Left lung (tissue), 10 donors: ENCODE measurements around the gene CISD1. TPM values are rescaled to one million over a fixed set of nuclear protein-coding genes. Genes with fewer than 3 reads are reported as not detected.

Experiments used
- ATAC-seq: fragments of 200-7000 bp; cut with Tn5 transposase; one replicate; pipeline ENCODE4 v1.9.1; 2020; ENCODE audit warnings: moderate library complexity
- DNase-seq, 4 donors: peaks; one replicate each; pipeline ENCODE4 v3.0.0-alpha.2; 2013 to 2020
- H3K27ac ChIP-seq, 2 donors: fragments of 200-600 bp; sonication (generic) in 1 of 2; one replicate each; pipeline versions ENCODE4 v1.5.0 to v1.8.0; 2020 to 2021
- H3K27me3 ChIP-seq, 2 donors: fragments of 200-600 bp; sonication (generic) in 1 of 2; one replicate each; pipeline versions ENCODE4 v1.5.0 to v1.8.0; 2020 to 2021
- H3K36me3 ChIP-seq, 2 donors: fragments of 200-600 bp; sonication (generic) in 1 of 2; one replicate each; pipeline versions ENCODE4 v1.5.0 to v1.8.0; 2020 to 2021
- H3K4me1 ChIP-seq, 2 donors: fragments of 200-600 bp; one replicate each; pipeline ENCODE4 v1.8.0; 2021
- H3K4me3 ChIP-seq, 2 donors: fragments of 200-600 bp; sonication (generic) in 1 of 2; one replicate each; pipeline versions ENCODE4 v1.5.0 to v1.8.0; 2020 to 2021; ENCODE audit warnings: mild to moderate bottlenecking in 1 of 2
- H3K9me3 ChIP-seq, 2 donors: fragments of 200-600 bp; sonication (generic) in 1 of 2; one replicate each; pipeline versions ENCODE4 v1.5.0 to v1.8.0; 2020 to 2021
- CTCF ChIP-seq, 2 donors: fragments of 200-600 bp; sonication (generic) in 1 of 2; IDR thresholded peaks; one replicate each; pipeline versions ENCODE4 v1.5.0 to v1.8.0; 2021; ENCODE audit warnings: antibody characterized with exemption in 2 of 2
- intact Hi-C, 2 donors: fragments of 100-400 bp; cut with DNase I; formaldehyde crosslinking; loops; one replicate each; pipeline versions ENCODE4 v1.11.2 to v1.14.2; 2022
- polyA plus RNA-seq, 6 donors: library from polyadenylated mRNA; unstranded; fragments of 120-200 nt; gene quantifications; one replicate each; pipeline ENCODE4 v1.2.1, GENCODE V29; 2013; ENCODE audit not compliant: insufficient read length in 6 of 6
- total RNA-seq, 2 donors: library from RNA; stranded (reverse); fragmentation: NEBNext Ultra II Directional; extraction: Animal tissue kit (Norgen Biotek cat#: 25700); gene quantifications; one replicate each; pipeline ENCODE4 v1.2.1, GENCODE V29; 2021
- donor health status: DM: no; HTN: yes; CAD: no.
- donor health status: DM: no; HTN: no; CAD: no.

CISD1 gene
- total and polyA plus RNA-seq, 8 donors: 19.3 to 39.5 (median 21.1) TPM

DNA sequence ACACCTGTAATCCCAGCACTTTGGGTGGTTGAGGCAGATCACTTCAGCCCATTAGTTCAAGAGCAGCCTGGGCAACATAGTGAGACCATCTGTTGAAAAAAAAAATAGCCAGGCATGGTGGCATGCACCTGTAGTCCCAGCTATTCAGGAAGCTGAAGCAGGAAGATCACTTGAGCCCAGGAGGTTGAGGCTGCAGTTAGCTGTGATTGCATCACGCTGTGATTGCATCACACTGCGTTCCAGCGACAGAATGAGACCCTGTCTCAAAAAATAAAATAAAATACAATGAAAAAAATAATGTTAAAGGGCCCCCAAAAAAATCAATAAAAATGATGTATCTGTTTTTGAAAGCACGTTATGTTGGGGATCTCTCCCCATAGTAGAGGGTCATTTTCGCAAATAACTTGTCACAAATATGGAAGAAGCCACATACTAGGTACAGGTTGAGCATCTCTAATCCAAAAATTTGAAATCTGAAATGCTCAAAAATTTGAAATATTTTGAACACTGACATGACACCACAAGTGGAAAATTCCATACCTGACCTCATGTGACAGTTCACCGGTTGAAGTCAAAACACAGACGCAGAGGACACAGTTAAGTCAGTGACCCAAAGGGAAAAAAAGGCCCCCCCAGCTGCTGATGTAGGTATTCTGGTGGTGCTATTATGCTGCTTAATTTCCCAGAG lies 9.5 kb downstream of the CISD1 start:
- Histone ChIP-seq H3K27me3 (no peaks in the 10 kb centered on the region), H3K36me3 (peaks cover 0 to 10% of the 10 kb centered on the region in 2 donors), H3K27ac (no peak overlapping the region), H3K4me3 (no peak overlapping the region), H3K9me3 (no peaks in the 10 kb centered on the region), H3K4me1 (peaks cover 0 to 33% of the 10 kb centered on the region in 2 donors)
- TF ChIP-seq CTCF (IDR thresholded peaks at IDR 0.05): no peak
- intact Hi-C loops: no loop called here
- ATAC-seq: no peak
- no peak for DNase-seq

DNA sequence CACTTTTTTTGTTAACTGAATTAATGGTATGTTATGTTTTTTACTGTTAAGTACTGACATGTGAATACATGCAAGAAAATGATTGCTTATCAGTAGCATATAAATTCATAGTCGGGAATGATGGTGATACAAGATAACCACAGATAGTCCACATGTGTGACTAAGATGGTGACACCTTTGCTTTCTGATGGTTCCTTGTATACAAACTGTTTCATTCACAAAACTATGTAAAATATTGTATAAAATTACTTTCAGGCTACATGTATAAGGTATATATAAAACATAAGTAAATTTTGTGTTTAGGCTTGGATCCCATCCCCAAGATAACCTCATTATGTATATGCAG lies 10.0 kb downstream of the CISD1 start:
- Histone ChIP-seq H3K4me1 (peaks cover 0 to 33% of the 10 kb centered on the region in 2 donors), H3K36me3 (peaks cover 0 to 10% of the 10 kb centered on the region in 2 donors), H3K4me3 (no peak overlapping the region), H3K9me3 (no peaks in the 10 kb centered on the region), H3K27me3 (no peaks in the 10 kb centered on the region), H3K27ac (no peak overlapping the region)
- TF ChIP-seq CTCF (IDR thresholded peaks at IDR 0.05): no peak
- intact Hi-C loops: no loop called here
- DNase-seq (no peak), ATAC-seq (no peak)

DNA sequence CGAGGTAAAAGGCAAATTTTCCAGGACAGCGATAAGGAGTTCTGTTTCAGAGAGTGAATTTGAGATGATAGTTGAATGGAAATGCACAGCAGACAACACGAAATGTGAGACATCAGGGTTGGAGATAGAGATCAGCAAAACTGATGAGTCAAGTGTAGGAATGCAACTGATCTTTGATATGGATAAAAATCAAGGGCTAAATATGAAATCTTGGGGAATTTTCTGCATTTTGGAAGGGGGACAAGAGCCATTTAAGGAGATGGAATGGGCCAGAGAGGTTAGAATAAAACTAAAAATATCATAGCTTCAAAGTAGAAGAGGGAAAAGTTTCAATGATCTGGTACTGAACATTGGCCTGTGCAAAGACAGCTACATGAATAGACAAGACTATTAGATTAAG lies 11.5 kb downstream of the CISD1 start:
- Histone ChIP-seq H3K4me1 (peaks cover 0 to 33% of the 10 kb centered on the region in 2 donors), H3K36me3 (peaks cover 0 to 10% of the 10 kb centered on the region in 2 donors), H3K27me3 (no peaks in the 10 kb centered on the region), H3K27ac (no peak overlapping the region), H3K9me3 (no peaks in the 10 kb centered on the region), H3K4me3 (no peak overlapping the region)
- DNase-seq: no peak
- TF ChIP-seq CTCF (IDR thresholded peaks at IDR 0.05): no peak
- no peak for ATAC-seq
- intact Hi-C loops: no loop called here

GRCh38 chr10:58281092-58281752 lies 12.3 kb downstream of the CISD1 start:
- Histone ChIP-seq H3K36me3 (peaks cover 0 to 10% of the 10 kb centered on the region in 2 donors), H3K27ac (peak overlapping the region in 1 of 2 donors; percentile 20), H3K9me3 (no peaks in the 10 kb centered on the region), H3K27me3 (no peaks in the 10 kb centered on the region), H3K4me1 (peaks cover 0 to 28% of the 10 kb centered on the region in 2 donors), H3K4me3 (no peak overlapping the region)
- no peak for TF ChIP-seq CTCF (IDR thresholded peaks at IDR 0.05)
- no peak for DNase-seq
- intact Hi-C loops: no loop called here
- peak; percentile 45 for ATAC-seq

GRCh38 chr10:58282615-58283014 lies 13.7 kb downstream of the CISD1 start:
- no peak for TF ChIP-seq CTCF (IDR thresholded peaks at IDR 0.05)
- Histone ChIP-seq H3K4me1 (peaks cover 0 to 28% of the 10 kb centered on the region in 2 donors), H3K27me3 (no peaks in the 10 kb centered on the region), H3K9me3 (no peaks in the 10 kb centered on the region), H3K27ac (peak overlapping the region in 1 of 2 donors; percentile 67), H3K4me3 (no peak overlapping the region), H3K36me3 (peaks cover 0 to 6% of the 10 kb centered on the region in 2 donors)
- intact Hi-C loops: no loop called here
- DNase-seq (no peak), ATAC-seq (peak; percentile 62)
